HFFc6 (cell line): ENCODE data around the gene MTNR1A. TPM values are rescaled to one million over a fixed set of nuclear protein-coding genes. Genes with fewer than 3 reads are reported as not detected.

ENCODE experiments used
- DNase-seq: peaks from one replicate; pipeline ENCODE4 v3.0.0-alpha.2; 2018
- H3K27ac Mint-ChIP-seq: 2 replicates; pipeline ENCODE4 v1.8.0; 2020; ENCODE audit warnings: mild to moderate bottlenecking, mixed read lengths
- H3K27me3 Mint-ChIP-seq: 2 replicates; pipeline ENCODE4 v1.8.0; 2021; ENCODE audit warnings: mild to moderate bottlenecking, moderate library complexity, mixed read lengths; ENCODE audit not compliant: insufficient read depth
- H3K36me3 Mint-ChIP-seq: 2 replicates; pipeline ENCODE4 v1.8.0; 2021; ENCODE audit warnings: low read depth, mixed read lengths
- H3K4me1 Mint-ChIP-seq: 2 replicates; pipeline ENCODE4 v1.8.0; 2020; ENCODE audit warnings: low read depth, mixed read lengths
- H3K4me3 Mint-ChIP-seq: 2 replicates; pipeline ENCODE4 v1.8.0; 2020; ENCODE audit warnings: mild to moderate bottlenecking, moderate library complexity, mixed read lengths
- H3K9me3 Mint-ChIP-seq: 2 replicates; pipeline ENCODE4 v1.8.0; 2020; ENCODE audit warnings: mild to moderate bottlenecking, mixed read lengths
- CTCF ChIP-seq: fragments of 200-600 bp; sonication (generic); IDR thresholded peaks from 2 replicates; pipeline ENCODE4 v1.5.0; 2021; ENCODE audit warnings: antibody characterized with exemption, mild to moderate bottlenecking
- total RNA-seq, 6 experiments: library from RNA; stranded (reverse); fragmentation: NEBNext Ultra II Directional; extraction: Animal tissue kit (Norgen Biotek cat#: 25700); gene quantifications; 2 replicates in 1 of 6; 3 replicates in 5 of 6; pipeline ENCODE4 v1.2.3, GENCODE V29; 2021

MTNR1A gene
- total RNA-seq, 6 experiments from 2014 or later, result not detected

- Mint-ChIP-seq H3K27ac (no peak overlapping the region), H3K27me3 (peaks cover 8% of the 10 kb centered on the region), H3K4me1 (no peaks in the 10 kb centered on the region), H3K36me3 (no peaks in the 10 kb centered on the region), H3K9me3 (no peaks in the 10 kb centered on the region; the same call in 1 of the 2 replicates), H3K4me3 (no peak overlapping the region)
- DNase-seq, result no peak
- TF ChIP-seq CTCF, result no peak
These were observed 53.1 kb downstream of the MTNR1A start for GRCh38 chr4:186502231-186502630.

- no peaks in the 10 kb centered on the region for H3K4me1 Mint-ChIP-seq
- no peak for DNase-seq
- no peaks in the 10 kb centered on the region for H3K36me3 Mint-ChIP-seq
- H3K27ac Mint-ChIP-seq, result no peak overlapping the region
- no peak overlapping the region for H3K4me3 Mint-ChIP-seq
- peaks cover 6% of the 10 kb centered on the region for H3K27me3 Mint-ChIP-seq
- no peaks in the 10 kb centered on the region; the same call in 1 of the 2 replicates for H3K9me3 Mint-ChIP-seq
- no peak for TF ChIP-seq CTCF
These were observed 53.8 kb downstream of the MTNR1A start for GRCh38 chr4:186501554-186501953.

- Mint-ChIP-seq H3K27ac (no peak overlapping the region), H3K9me3 (peaks cover 4% of the 10 kb centered on the region; the same call in 1 of the 2 replicates), H3K4me3 (no peak overlapping the region)
These were observed 54.6 kb downstream of the MTNR1A start for GRCh38 chr4:186500721-186501304.

DNA sequence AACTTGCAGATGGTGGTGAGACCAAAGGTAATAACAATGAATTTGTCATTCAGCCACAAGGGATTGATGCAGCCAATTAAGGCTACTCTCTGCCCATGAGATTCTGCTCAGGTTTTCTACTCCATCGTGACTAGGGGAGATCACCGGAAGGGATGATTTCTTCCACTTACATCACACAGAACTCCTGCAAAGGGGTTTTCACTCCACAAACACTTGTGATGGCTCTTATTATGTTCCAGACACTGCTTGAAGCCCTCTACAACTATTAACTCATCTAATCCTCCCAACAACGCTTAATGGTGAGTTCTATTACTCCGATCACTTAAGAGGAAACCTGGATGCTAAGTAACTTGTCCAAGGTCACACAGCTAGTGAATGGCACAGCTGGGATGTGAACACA, 55.9 kb downstream of the MTNR1A start:
- H3K36me3 Mint-ChIP-seq, result no peaks in the 10 kb centered on the region
- H3K27ac Mint-ChIP-seq, result no peak overlapping the region
- peaks cover 9% of the 10 kb centered on the region; the same call in 1 of the 2 replicates for H3K9me3 Mint-ChIP-seq
- peaks cover 4% of the 10 kb centered on the region for H3K27me3 Mint-ChIP-seq
- H3K4me3 Mint-ChIP-seq, result no peak overlapping the region
- no peak for DNase-seq
- H3K4me1 Mint-ChIP-seq, result no peaks in the 10 kb centered on the region
- TF ChIP-seq CTCF, result no peak

More at GRCh38 chr4:186500721-186501304, 54.6 kb downstream of the MTNR1A start:
- TF ChIP-seq CTCF, result no peak
- no peaks in the 10 kb centered on the region for H3K4me1 Mint-ChIP-seq
- H3K36me3 Mint-ChIP-seq, result no peaks in the 10 kb centered on the region
- peaks cover 6% of the 10 kb centered on the region for H3K27me3 Mint-ChIP-seq
- DNase-seq, result no peak

DNA sequence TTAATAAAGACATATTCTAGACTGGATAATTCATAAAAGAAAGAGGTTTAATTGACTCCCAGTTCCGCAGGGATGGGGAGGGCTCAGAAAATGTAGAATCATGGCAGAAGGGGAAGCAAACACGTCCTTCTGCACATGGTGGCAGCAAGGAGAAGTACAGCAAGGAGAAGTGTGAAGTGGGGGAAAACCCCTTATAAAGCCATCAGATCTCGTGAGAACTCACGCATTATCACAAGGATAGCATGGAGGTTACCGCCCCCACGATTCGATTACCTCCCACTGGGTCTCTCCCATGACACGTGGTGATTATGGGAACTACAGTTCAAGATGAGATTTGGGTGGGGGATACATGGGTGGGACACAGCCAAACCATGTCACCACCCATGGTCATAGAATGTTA, 58.3 kb downstream of the MTNR1A start:
- Mint-ChIP-seq H3K4me3 (no peak overlapping the region), H3K36me3 (no peaks in the 10 kb centered on the region), H3K9me3 (peaks cover 20% of the 10 kb centered on the region; the same call in 1 of the 2 replicates), H3K27me3 (peaks cover 2% of the 10 kb centered on the region), H3K27ac (no peak overlapping the region), H3K4me1 (no peaks in the 10 kb centered on the region)
- no peak for DNase-seq
- no peak for TF ChIP-seq CTCF
